Body of pancreas (tissue), 4 donors: ENCODE results near the gene TLR9. TPM values are rescaled to one million over a fixed set of nuclear protein-coding genes. Genes with fewer than 3 reads are reported as not detected.
A peak's percentile ranks its signal among the peaks of the same experiment; 100 is the strongest.

Experiments used
- ATAC-seq: fragments of 150-250 bp; one replicate; pipeline ENCODE4 v1.9.1; 2016
- DNase-seq, 4 donors: peaks; one replicate each; pipeline ENCODE4 v3.0.0-alpha.2; 2019
- H3K27ac ChIP-seq, 4 donors: fragments of 200-600 bp; sonication (generic); 1 replicate in 3 of 4; 2 replicates in 1 of 4; pipeline versions ENCODE4 v1.5.1 to v1.6.1; 2016 to 2019; ENCODE audit warnings: mild to moderate bottlenecking in 1 of 4, mixed read lengths in 1 of 4, moderate library complexity in 1 of 4
- H3K27me3 ChIP-seq, 2 donors: fragments of 200-600 bp; sonication (generic); one replicate each; pipeline ENCODE4 v1.6.0; 2016; ENCODE audit warnings: mild to moderate bottlenecking in 1 of 2
- H3K36me3 ChIP-seq, 2 donors: fragments of 200-600 bp; sonication (generic); replicated peaks in 1 of 2; 2 replicates each; pipeline ENCODE4 v1.5.1; 2016; ENCODE audit warnings: low read depth in 2 of 2; ENCODE audit not compliant: insufficient read depth in 1 of 2
- H3K4me1 ChIP-seq: fragments of 200-600 bp; sonication (generic); one replicate; pipeline ENCODE4 v1.6.0; 2016
- H3K4me3 ChIP-seq, 2 donors: fragments of 200-600 bp; sonication (generic); 1 replicate in 1 of 2; 2 replicates in 1 of 2; pipeline ENCODE4 v1.5.1; 2016 to 2019
- H3K9me3 ChIP-seq, 3 donors: fragments of 200-600 bp; sonication (generic); 1 replicate in 2 of 3; 2 replicates in 1 of 3; pipeline ENCODE4 v1.5.1; 2016
- POLR2A ChIP-seq, 3 donors: fragments of 450-650 bp; IDR thresholded peaks; one replicate each; pipeline ENCODE4 v1.6.1; 2016; ENCODE audit warnings: antibody characterized with exemption in 3 of 3, mild to moderate bottlenecking in 2 of 3
- WGBS, 2 donors: methylation state at CpG; one replicate each; pipeline ENCODE4 v1.1.5; 2017; 5-methylcytosine and 5-hydroxymethylcytosine counted together
- intact Hi-C: fragments of 100-400 bp; cut with DNase I; formaldehyde crosslinking; loops from one replicate; pipeline ENCODE4 v1.15.1; 2023
- total RNA-seq, 2 donors: library from RNA; depleted of rRNA; stranded (reverse); fragments of >200 nt; gene quantifications; one replicate each; pipeline ENCODE4 v1.1.0, GENCODE V29; 2016
- TF ChIP-seq, protein P1 (sequence below), 7 experiments: fragments of 450-650 bp in 4 of 7; fragments of 200-600 bp in 3 of 7; sonication (generic) in 3 of 7; IDR thresholded peaks; one replicate each; pipeline ENCODE4 v1.5.1; 2016 to 2019; ENCODE audit warnings: antibody characterized with exemption in 7 of 7

The TLR9 gene
- total RNA-seq, 2 donors from 2014 or later = 0.26 TPM; not detected in 1

DNA sequence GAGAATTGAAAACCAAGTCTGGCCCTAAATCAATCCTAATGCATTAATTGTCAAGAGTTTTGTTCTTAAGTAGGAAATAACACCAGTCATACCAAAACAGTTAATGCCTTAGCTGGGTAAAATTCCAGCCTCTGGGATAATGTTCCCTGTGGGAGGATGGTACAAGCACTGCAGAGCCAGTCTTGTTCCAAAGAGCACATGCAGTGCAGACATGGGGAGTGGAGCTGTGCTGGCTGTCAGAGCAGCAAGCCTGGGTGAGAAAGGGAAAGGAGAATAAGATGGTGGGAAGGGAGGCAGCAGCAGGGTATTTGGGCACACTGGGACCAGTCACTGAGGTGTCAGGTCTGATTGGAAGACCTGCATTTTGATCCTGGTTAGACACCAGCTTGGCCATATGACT lies 15.4 kb downstream of the TLR9 start:
- no peaks in the 10 kb centered on the region for H3K9me3 ChIP-seq
- no peak for TF ChIP-seq POLR2A (IDR thresholded peaks at IDR 0.05)
- TF ChIP-seq, protein P1, sequence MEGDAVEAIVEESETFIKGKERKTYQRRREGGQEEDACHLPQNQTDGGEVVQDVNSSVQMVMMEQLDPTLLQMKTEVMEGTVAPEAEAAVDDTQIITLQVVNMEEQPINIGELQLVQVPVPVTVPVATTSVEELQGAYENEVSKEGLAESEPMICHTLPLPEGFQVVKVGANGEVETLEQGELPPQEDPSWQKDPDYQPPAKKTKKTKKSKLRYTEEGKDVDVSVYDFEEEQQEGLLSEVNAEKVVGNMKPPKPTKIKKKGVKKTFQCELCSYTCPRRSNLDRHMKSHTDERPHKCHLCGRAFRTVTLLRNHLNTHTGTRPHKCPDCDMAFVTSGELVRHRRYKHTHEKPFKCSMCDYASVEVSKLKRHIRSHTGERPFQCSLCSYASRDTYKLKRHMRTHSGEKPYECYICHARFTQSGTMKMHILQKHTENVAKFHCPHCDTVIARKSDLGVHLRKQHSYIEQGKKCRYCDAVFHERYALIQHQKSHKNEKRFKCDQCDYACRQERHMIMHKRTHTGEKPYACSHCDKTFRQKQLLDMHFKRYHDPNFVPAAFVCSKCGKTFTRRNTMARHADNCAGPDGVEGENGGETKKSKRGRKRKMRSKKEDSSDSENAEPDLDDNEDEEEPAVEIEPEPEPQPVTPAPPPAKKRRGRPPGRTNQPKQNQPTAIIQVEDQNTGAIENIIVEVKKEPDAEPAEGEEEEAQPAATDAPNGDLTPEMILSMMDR (IDR thresholded peaks at IDR 0.05) = no peak
- ATAC-seq (no peak), DNase-seq (no peak)
- H3K27me3 ChIP-seq = no peaks in the 10 kb centered on the region
- H3K4me1 ChIP-seq = peaks cover under 1% of the 10 kb centered on the region
- no peak overlapping the region for H3K27ac ChIP-seq
- no peak overlapping the region for H3K4me3 ChIP-seq
- intact Hi-C loops = no loop called here
- peaks cover 3 to 57% of the 10 kb centered on the region in 2 donors for H3K36me3 ChIP-seq

DNA sequence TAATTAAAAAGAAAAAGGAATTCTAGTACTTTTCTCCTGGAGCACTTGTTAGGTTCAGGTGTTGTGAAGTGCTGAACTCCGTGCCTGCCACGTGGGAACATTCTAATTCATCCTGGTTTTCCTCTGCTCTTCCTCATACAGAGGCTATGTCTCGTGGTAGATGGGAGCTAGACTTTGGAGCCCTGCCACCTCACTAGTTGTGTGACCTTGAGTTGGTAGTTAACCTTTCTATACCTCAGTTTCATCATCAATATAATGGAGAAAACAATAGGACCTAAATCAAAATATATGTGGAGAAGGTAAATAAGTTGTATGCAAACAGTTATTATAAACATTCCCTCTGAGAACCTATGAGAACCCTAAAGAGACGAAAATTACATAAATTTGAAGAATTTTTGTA lies 16.9 kb downstream of the TLR9 start:
- Histone ChIP-seq H3K27me3 (no peaks in the 10 kb centered on the region), H3K36me3 (peaks cover 3 to 56% of the 10 kb centered on the region in 2 donors), H3K4me3 (no peak overlapping the region), H3K27ac (no peak overlapping the region), H3K4me1 (peaks cover 10% of the 10 kb centered on the region), H3K9me3 (no peaks in the 10 kb centered on the region)
- TF ChIP-seq, protein P1 (IDR thresholded peaks at IDR 0.05) = no peak
- no peak for TF ChIP-seq POLR2A (IDR thresholded peaks at IDR 0.05)
- ATAC-seq (no peak), DNase-seq (no peak)
- intact Hi-C loops = no loop called here
- WGBS, 2 donors = 82 to 86% methylated on average over 4 of the region's 4 CpGs

DNA sequence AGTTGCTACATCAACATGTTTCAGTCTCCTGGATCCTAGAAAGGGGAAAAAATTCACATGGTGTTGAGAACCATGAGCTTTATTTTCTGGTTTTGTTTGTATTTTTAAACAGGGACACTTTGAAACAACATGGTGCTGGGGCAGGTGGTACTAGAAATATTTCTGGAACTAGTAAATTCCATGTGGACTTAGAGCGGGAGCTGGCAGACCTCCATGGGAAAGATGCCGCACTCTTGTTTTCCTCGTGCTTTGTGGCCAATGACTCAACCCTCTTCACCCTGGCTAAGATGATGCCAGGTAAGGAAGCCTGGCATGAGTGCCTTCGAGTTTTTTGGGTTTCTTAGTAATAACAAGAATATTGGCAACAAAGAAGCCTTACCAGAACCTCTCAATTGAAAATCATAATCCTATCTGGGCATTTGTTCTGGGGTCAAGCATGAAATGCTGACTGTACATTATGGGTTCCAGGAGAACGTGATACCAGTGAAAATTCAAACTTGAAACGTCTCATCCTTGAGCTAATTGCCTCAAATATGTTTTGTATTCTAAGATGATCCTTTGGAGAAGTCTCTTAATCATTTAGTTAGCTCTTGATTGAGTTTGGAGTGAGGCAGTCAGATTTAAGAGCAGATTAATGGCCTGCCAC lies 19.6 kb downstream of the TLR9 start:
- 76 to 85% methylated on average over 6 of the region's 6 CpGs for WGBS, 2 donors
- peaks cover 0 to 34% of the 10 kb centered on the region in 2 donors for H3K36me3 ChIP-seq
- intact Hi-C loops = no loop called here
- H3K4me1 ChIP-seq = peaks cover 10% of the 10 kb centered on the region
- DNase-seq (no peak), ATAC-seq (no peak)
- H3K9me3 ChIP-seq = no peaks in the 10 kb centered on the region
- H3K27ac ChIP-seq = no peak overlapping the region
- TF ChIP-seq, protein P1 (IDR thresholded peaks at IDR 0.05) = no peak
- no peak for TF ChIP-seq POLR2A (IDR thresholded peaks at IDR 0.05)
- no peak overlapping the region for H3K4me3 ChIP-seq
- H3K27me3 ChIP-seq = no peaks in the 10 kb centered on the region

- H3K9me3 ChIP-seq = no peaks in the 10 kb centered on the region
- no peaks in the 10 kb centered on the region for H3K27me3 ChIP-seq
- DNase-seq (peak; percentile 55 to 83 (median 72)), ATAC-seq (peak; percentile 69)
- peaks cover 10% of the 10 kb centered on the region for H3K4me1 ChIP-seq
- no peak for TF ChIP-seq POLR2A (IDR thresholded peaks at IDR 0.05)
- H3K4me3 ChIP-seq = no peak overlapping the region
- intact Hi-C loops = no loop called here
- 66 to 70% methylated on average over 10 of the region's 10 CpGs for WGBS, 2 donors
- peaks cover 0 to 30% of the 10 kb centered on the region in 2 donors for H3K36me3 ChIP-seq
- peak overlapping the region in 2 of 4 donors; percentile 9 to 18 for H3K27ac ChIP-seq
These were observed 20.9 kb downstream of the TLR9 start for GRCh38 chr3:52204337-52205073.

DNA sequence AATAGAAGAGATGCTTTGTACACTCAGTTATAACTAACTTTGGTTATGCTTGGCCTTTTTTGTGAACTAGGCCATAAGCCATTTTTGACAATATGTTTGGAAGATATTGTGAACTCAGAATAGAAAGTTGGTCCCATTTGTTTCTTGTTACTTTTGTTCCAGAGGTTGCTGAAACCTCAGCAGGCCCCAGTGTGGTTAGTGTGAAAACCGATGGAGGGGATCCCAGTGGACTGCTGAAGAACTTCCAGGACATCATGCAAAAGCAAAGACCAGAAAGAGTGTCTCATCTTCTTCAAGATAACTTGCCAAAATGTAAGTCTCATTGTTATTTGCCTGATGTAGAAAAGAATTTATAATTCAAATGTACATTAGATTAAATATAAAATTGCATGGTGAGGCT lies 21.7 kb downstream of the TLR9 start:
- no peaks in the 10 kb centered on the region for H3K27me3 ChIP-seq
- no peak for ATAC-seq
- H3K9me3 ChIP-seq = no peaks in the 10 kb centered on the region
- 75 to 96% methylated on average over 1 of the region's 1 CpG for WGBS, 2 donors
- intact Hi-C loops = no loop called here
- H3K4me1 ChIP-seq = peaks cover 18% of the 10 kb centered on the region
- H3K27ac ChIP-seq = no peak overlapping the region
- H3K36me3 ChIP-seq = peaks cover 0 to 26% of the 10 kb centered on the region in 2 donors
- DNase-seq = no peak
- no peak overlapping the region for H3K4me3 ChIP-seq
- TF ChIP-seq, protein P1 (IDR thresholded peaks at IDR 0.05) = no peak
- TF ChIP-seq POLR2A (IDR thresholded peaks at IDR 0.05) = no peak
